K562 (cell line): ENCODE data around the gene KLHL6. TPM values are rescaled to one million over a fixed set of nuclear protein-coding genes. Genes with fewer than 3 reads are reported as not detected.

Source experiments
- ATAC-seq: fragments of 200-7000 bp; cut with Tn5 transposase; 3 replicates; pipeline ENCODE4 v1.9.1; 2020; ENCODE audit warnings: moderate library complexity
- BruUV-seq: library from RNA; stranded (reverse); fragments of 400-500 nt; replicated peaks from 2 replicates; lab custom pipeline; 2021; lab: Mats Ljungman, UMichigan
- CTCF ChIA-PET: fragments of 300-600 bp; formaldehyde crosslinking; extraction: SDS; loops from one replicate; lab custom pipeline; 2021; ENCODE audit warnings: low intra/inter-chr PET ratio; lab: Yijun Ruan, JAX
- POLR2A ChIA-PET: fragments of 300-600, 350-650 bp; sonication (Branson Sonifier 250); formaldehyde crosslinking; extraction: SDS; loops from one replicate; lab custom pipeline; 2021; ENCODE audit warnings: antibody characterized with exemption, inconsistent platforms; lab: Yijun Ruan, JAX
- DNase-seq, 4 experiments: peaks; one replicate each; pipeline versions ENCODE4 v3.0.0 to v3.0.0-alpha.2; 2011 to 2018; ENCODE audit warnings: low spot score in 3 of 4, mixed read lengths in 3 of 4; ENCODE audit errors: extremely low read depth in 1 of 4
- FAIRE-seq: peaks from 2 replicates; lab custom pipeline; 2011; peaks lifted over from hg19 to GRCh38; lab: Jason Lieb, UNC
- H2AFZ ChIP-seq: 2 replicates; pipeline ENCODE4 v1.6.0; 2011; ENCODE audit warnings: low read depth, low read length, control low read depth, inconsistent platforms
- H3K27ac ChIP-seq: fragments of 200-600 bp; 3 replicates; pipeline ENCODE4 v1.8.0; 2011; ENCODE audit warnings: low read depth, mild to moderate bottlenecking, control low read depth, inconsistent platforms, low read length, moderate library complexity, mixed read lengths; ENCODE audit errors: extremely low read depth
- H3K27me3 ChIP-seq, 2 experiments: fragments of 300-600 bp in 1 of 2; 2 replicates in 1 of 2; 3 replicates in 1 of 2; pipeline versions ENCODE4 v1.6.0 to v1.8.0; 2011; ENCODE audit warnings: inconsistent platforms in 2 of 2, low read length in 2 of 2, mild to moderate bottlenecking in 1 of 2, mixed read lengths in 1 of 2, moderate library complexity in 1 of 2; ENCODE audit not compliant: control insufficient read depth in 2 of 2, insufficient read depth in 2 of 2
- H3K36me3 ChIP-seq: fragments of 300-600 bp; 3 replicates; pipeline ENCODE4 v1.8.0; 2011; ENCODE audit warnings: mild to moderate bottlenecking, low read length, inconsistent platforms; ENCODE audit not compliant: control insufficient read depth, insufficient read depth
- H3K4me1 ChIP-seq, 2 experiments: fragments of 200-600 bp in 1 of 2; replicated peaks in 1 of 2; 2 replicates in 1 of 2; 3 replicates in 1 of 2; pipeline versions ENCODE4 v1.5.1 to v1.8.0; 2011; ENCODE audit warnings: inconsistent platforms in 2 of 2, low read length in 2 of 2, mild to moderate bottlenecking in 1 of 2, mixed read lengths in 1 of 2, moderate library complexity in 1 of 2; ENCODE audit not compliant: control insufficient read depth in 2 of 2, insufficient read depth in 2 of 2
- H3K4me2 ChIP-seq: 2 replicates; pipeline ENCODE4 v1.6.1; 2011; ENCODE audit warnings: low read length, control low read depth, inconsistent platforms, mixed read lengths; ENCODE audit not compliant: insufficient read depth
- H3K4me3 ChIP-seq: fragments of 200-600 bp; sonication (generic), shearing (Covaris generic); 2 replicates; pipeline ENCODE4 v1.5.1; 2016; ENCODE audit warnings: control low read depth, inconsistent platforms
- H3K79me2 ChIP-seq: fragments of 200-600 bp; 3 replicates; pipeline ENCODE4 v1.8.0; 2011; ENCODE audit warnings: low read length, inconsistent platforms; ENCODE audit not compliant: control insufficient read depth, insufficient read depth
- H3K9ac ChIP-seq, 2 experiments: 2 replicates each; pipeline versions ENCODE4 v1.6.0 to v1.6.1; 2011; ENCODE audit warnings: low read depth in 2 of 2, low read length in 2 of 2, control low read depth in 1 of 2, inconsistent platforms in 1 of 2, mild to moderate bottlenecking in 1 of 2, mixed read lengths in 1 of 2; ENCODE audit not compliant: insufficient read depth in 1 of 2
- H3K9me1 ChIP-seq: one replicate; pipeline ENCODE4 v1.6.0; 2011; ENCODE audit warnings: inconsistent platforms, mild to moderate bottlenecking, low read length, moderate library complexity; ENCODE audit not compliant: control insufficient read depth, insufficient read depth
- H3K9me3 ChIP-seq: replicated peaks from 2 replicates; pipeline ENCODE4 v1.5.1; 2011; ENCODE audit warnings: low read depth, low read length, inconsistent platforms; ENCODE audit not compliant: control insufficient read depth, insufficient read depth
- H4K20me1 ChIP-seq: replicated peaks from 2 replicates; pipeline ENCODE4 v1.6.1; 2011; ENCODE audit warnings: low read length, inconsistent platforms, mixed read lengths; ENCODE audit not compliant: control insufficient read depth, insufficient read depth
- CBX5 ChIP-seq: IDR thresholded peaks from 2 replicates; pipeline ENCODE4 v1.6.1; 2014; ENCODE audit warnings: low read depth, borderline replicate concordance
- COPS2 ChIP-seq: fragments of 450-650 bp; conservative IDR thresholded peaks from 2 replicates; pipeline ENCODE4 v1.6.1; 2016; ENCODE audit warnings: mild to moderate bottlenecking, moderate library complexity
- PRMT5 ChIP-seq: sonication (generic); formaldehyde crosslinking; IDR thresholded peaks from 2 replicates; pipeline ENCODE4 v1.5.0; 2020; ENCODE audit warnings: missing genetic modification reagents
- WGBS: fragments of 100-300 bp; shearing (Covaris generic); methylation state at CpG from one replicate; pipeline ENCODE4 v1.1.6; 2016; ENCODE audit warnings: low coverage, mixed read lengths; ENCODE audit not compliant: insufficient coverage; ENCODE audit errors: missing lambda C conversion rate; 5-methylcytosine and 5-hydroxymethylcytosine counted together
- in situ Hi-C: fragments of 300-500 bp; cut with MboI; formaldehyde crosslinking; loops from 4 replicates; pipeline ENCODE4 v1.15.0; 2018; ENCODE audit warnings: inconsistent platforms, mixed read lengths
- intact Hi-C: fragments of 100-400 bp; cut with micrococcal nuclease; formaldehyde crosslinking; loops from 2 replicates; pipeline ENCODE4 v1.14.2; 2022
- polyA plus RNA-seq, 8 experiments: library from polyadenylated mRNA; depleted of rRNA in 4 of 8; stranded (reverse) in 5 of 8; unstranded in 3 of 8; fragments of >200 nt; fragmentation: Nextera tagmentation in 2 of 8; fragmentation: Illumina TruSeq in 1 of 8; extraction: Ambion mirVana in 2 of 8; extraction: Trizol in 1 of 8; gene quantifications; 2 replicates each; pipeline versions ENCODE4 v1.2.1 to v1.2.3, GENCODE V29; 2011 to 2014; ENCODE audit warnings: inconsistent platforms in 1 of 8, missing spikeins in 1 of 8
- total RNA-seq, 7 experiments: library from RNA; depleted of rRNA in 6 of 7; stranded (reverse); fragments of >200 nt in 6 of 7; fragmentation: Illumina TruSeq in 2 of 7; extraction: Trizol in 2 of 7; gene quantifications; 2 replicates each; pipeline versions ENCODE4 v1.2.1 to v1.2.3, GENCODE V29; 2011 to 2021; ENCODE audit warnings: low replicate concordance in 1 of 7

The KLHL6 gene
- total and polyA plus RNA-seq, 9 of the 15 experiments (the other 6 are each of a cell fraction or from before 2014, with no cell fraction given) = 0.18 to 2.1 (median 1.4) TPM

- Histone ChIP-seq H3K9me1 (no peaks in the 10 kb centered on the region), H3K4me2 (no peak overlapping the region), H3K9me3 (no peaks in the 10 kb centered on the region), H3K36me3 (no peaks in the 10 kb centered on the region), H3K27ac (no peak overlapping the region), H2AFZ (no peak overlapping the region), H4K20me1 (no peaks in the 10 kb centered on the region), H3K27me3 (peaks cover 28 to 42% of the 10 kb centered on the region in 2 experiments), H3K9ac (no peak overlapping the region), H3K79me2 (no peaks in the 10 kb centered on the region), H3K4me3 (no peak overlapping the region), H3K4me1 (peaks cover 0 to 5% of the 10 kb centered on the region in 2 experiments; a peak in 3 of 5 replicates)
- WGBS = 2% methylated on average over 3 of the region's 3 CpGs
- TF ChIP-seq COPS2 = no peak
- TF ChIP-seq CBX5 = no peak
- no TSS peak for BruUV-seq
- intact Hi-C loops = no loop called here
- in situ Hi-C loops = no loop called here
- ATAC-seq (no peak), FAIRE-seq (no peak), DNase-seq (no peak)
- ChIA-PET POLR2A (no interaction called here), CTCF (no interaction called here)
Measured at GRCh38 chr3:183577346-183577745, 21.8 kb upstream of the KLHL6 start.

- DNase-seq (no peak), FAIRE-seq (no peak), ATAC-seq (no peak)
- no peaks in the 10 kb centered on the region for H3K36me3 ChIP-seq
- no peak overlapping the region for H2AFZ ChIP-seq
- H3K27ac ChIP-seq = no peak overlapping the region
- under 1% methylated on average over 6 of the region's 6 CpGs for WGBS
- no peak overlapping the region for H3K4me3 ChIP-seq
- no peak overlapping the region for H3K4me2 ChIP-seq
- H3K79me2 ChIP-seq = no peaks in the 10 kb centered on the region
- no peak for TF ChIP-seq PRMT5 (CRISPR knock-in tag)
- H3K27me3 ChIP-seq = peaks cover 28 to 45% of the 10 kb centered on the region in 2 experiments
- CTCF ChIA-PET = no interaction called here
- no peaks in the 10 kb centered on the region for H4K20me1 ChIP-seq
- no peaks in the 10 kb centered on the region for H3K9me3 ChIP-seq
- BruUV-seq = no TSS peak
- no peaks in the 10 kb centered on the region for H3K9me1 ChIP-seq
- no peak overlapping the region for H3K9ac ChIP-seq
- POLR2A ChIA-PET = no interaction called here
- intact Hi-C loops = no loop called here
- in situ Hi-C loops = no loop called here
- H3K4me1 ChIP-seq = peaks cover 0 to 5% of the 10 kb centered on the region in 2 experiments; a peak in 3 of 5 replicates
Measured at GRCh38 chr3:183576487-183577107, 21.1 kb upstream of the KLHL6 start.
